ENCODE data around the gene COL19A1.

GRCh38 chr6:69976591-69977090 lies 110.3 kb downstream of the COL19A1 start:
- TF ChIP-seq CENPX (CRISPR knock-in tag; IDR thresholded peaks at IDR 0.05) (no peak), CTCF (CRISPR knock-in tag; IDR thresholded peaks at IDR 0.05) (no peak), CEBPB (IDR thresholded peaks at IDR 0.05; ENCODE audit: borderline replicate concordance, low read depth, low read length) (no peak), EZH2 (conservative IDR thresholded peaks at IDR 0.05; ENCODE audit: low read depth, low read length) (no peak), TEAD2 (CRISPR knock-in tag; IDR thresholded peaks at IDR 0.05) (no peak), ZNF143 (CRISPR knock-in tag; IDR thresholded peaks at IDR 0.05) (no peak), RNF2 (conservative IDR thresholded peaks at IDR 0.05; ENCODE audit: low read depth) (no peak), HHEX (CRISPR knock-in tag; IDR thresholded peaks at IDR 0.05) (no peak), ZHX1 (CRISPR knock-in tag; IDR thresholded peaks at IDR 0.05; ENCODE audit: low read depth) (no peak), ERF (CRISPR knock-in tag; IDR thresholded peaks at IDR 0.05) (no peak), NFE2 (CRISPR knock-in tag; IDR thresholded peaks at IDR 0.05) (no peak), DPF2 (CRISPR knock-in tag; IDR thresholded peaks at IDR 0.05; ENCODE audit: borderline replicate concordance, low read depth) (no peak), HMG20A (CRISPR knock-in tag; IDR thresholded peaks at IDR 0.05; ENCODE audit: borderline replicate concordance) (no peak)
